HG02610 (cell line): ENCODE results near the gene BRD2.

Experiments used
- ATAC-seq: cut with Tn5 transposase; IDR thresholded peaks from one replicate; pipeline ENCODE4 v1.9.1; 2021; ENCODE audit warnings: mild to moderate bottlenecking, moderate library complexity; ENCODE audit not compliant: unreplicated experiment

BRD2 gene

DNA sequence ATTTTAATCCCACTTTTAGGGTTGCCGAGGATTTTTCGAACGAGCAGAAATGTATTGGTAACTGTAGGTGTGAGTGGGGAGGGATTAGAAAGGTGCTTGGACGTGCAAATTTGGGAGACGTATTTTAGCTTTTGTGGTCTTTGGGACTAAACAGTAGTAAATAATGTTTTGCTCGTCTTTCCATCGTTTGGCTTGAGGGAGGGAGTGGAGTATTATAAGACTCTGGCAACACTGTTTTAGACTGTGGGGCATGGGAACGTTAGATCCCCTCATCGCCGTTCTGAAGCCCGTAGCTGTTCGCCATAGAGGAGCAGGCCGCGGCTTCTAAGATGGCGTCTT lies 2.8 kb downstream of the BRD2 start:
- no peak for ATAC-seq

DNA sequence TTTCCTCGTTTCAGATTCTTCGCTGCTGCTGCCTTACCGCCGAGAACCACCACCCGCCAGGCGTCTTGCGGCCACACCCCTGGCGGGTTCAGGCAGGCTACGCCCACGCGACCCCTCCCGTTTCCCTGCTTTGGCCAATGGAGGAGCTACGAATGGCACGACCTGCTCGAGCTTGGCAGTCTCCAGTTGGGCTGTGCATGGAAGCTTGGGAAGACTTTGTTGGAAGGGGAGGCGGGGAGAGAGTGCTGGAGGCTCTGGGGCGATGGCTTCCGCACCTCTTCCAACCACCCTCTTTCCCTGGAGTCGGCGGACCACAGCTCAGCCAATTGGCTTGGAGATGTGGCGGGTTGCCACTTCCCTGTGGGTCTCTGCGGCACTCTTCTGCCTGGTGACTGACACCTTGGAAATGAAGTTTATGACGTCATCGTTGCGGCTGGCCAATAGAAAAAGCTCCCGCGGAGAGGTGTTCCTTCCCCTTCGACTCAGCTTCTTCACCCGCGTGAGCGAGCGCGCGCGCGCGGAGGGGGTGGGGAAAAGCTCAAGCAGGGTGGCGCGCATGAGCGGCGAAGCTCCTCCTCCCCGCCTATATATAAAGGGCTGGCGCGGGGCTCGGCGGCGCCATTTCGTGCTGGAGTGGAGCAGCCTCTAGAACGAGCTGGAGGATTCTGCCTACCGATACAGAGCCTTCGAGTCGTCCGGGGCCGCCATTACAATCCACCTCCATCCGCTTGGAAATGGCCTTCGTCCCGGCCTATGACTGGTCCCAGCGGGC lies 3.4 kb downstream of the BRD2 start:
- peak; percentile 42 for ATAC-seq

DNA sequence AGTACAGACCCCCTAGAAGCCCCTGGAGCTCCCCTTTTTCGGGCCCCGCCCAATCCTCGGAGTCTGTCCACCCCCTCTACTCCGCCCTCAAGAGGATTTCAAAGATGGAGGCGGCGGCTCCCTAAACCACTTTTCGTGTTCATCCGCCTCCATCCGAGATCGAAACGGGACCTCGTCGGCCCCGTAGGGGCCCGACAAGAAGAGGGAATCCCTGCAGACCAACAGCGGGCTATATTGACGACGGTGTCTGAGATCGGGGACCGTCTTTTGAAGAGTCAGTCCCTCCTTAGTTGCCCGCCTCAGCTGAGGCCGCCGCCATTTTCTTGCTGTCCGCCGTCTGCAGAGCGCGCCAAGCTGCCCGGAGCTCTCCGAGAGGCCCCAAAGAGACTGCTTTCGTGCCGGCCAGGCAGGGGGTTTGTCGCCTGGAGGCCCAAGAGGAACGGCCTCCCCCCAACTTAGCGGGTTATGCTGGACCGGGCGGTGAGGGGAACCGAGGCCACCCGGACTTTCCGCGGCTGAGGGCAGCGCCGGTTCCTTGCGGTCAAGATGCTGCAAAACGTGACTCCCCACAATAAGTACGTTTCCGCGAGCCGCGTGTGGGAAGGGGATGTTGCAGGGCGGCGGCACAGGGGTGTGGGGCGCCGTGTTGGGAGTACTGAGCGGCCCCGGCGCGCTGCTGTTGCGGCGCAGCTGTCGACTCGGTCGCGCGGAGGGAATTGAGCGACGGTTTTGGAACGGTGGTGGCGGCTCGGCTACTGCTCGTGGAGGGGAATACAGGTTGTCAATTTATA lies 4.2 kb downstream of the BRD2 start:
- ATAC-seq: no peak

DNA sequence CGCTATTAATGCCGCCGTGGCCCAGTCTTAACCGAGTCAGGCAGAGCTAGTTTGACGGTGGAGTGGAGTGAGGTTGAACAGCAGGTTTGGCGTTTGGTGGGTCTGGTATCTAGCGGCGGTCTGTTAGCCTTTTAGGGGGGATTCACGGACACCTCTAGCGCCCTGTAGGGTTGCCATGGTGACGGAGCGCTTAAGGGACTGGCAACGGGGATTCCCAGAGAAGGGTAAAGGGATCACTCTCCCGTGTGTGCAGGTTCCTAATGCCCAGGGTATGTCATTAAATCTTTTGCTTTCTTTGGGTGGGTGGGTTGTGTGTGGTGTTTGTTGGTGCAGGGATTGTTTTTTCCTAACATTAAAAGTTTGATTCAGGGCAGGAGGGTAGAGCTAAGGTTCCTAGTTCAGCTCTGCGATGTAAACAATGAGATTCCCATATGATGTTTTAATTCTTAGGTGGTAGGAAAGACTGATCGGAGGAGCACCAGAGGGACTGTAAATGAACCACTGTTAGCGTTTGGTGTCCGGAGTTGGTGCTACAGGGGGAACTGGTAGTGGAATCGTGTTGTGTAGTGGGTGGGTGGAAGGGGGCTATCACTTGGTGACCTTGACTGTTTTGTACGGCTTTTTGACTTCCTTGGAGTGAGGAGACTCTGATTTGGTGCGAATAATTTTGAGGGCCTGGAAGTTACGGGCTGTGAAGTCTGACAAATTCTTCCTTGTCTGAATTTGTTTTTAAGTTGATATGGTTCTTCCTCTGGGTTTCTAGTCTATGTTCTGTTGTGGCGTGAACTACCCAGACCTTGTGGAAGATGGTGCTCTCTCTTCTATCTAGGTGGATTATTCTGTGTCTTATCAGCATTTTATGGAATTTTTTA lies 5.0 kb downstream of the BRD2 start:
- ATAC-seq: no peak

DNA sequence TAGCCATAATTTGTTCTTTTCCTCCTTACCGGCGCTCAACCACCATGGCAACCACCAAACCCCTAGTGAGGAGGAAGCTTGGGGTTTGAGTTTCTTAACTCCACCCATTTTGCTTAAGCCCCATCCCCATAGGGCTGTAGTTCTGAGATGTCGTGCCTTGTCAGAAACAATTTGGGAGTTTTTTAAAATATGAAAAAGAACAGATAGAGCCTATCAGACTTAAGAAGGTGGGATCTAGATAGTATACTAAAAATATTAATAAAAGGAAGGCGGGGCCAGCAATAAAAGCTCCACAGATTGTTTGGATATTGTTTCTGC lies 5.6 kb downstream of the BRD2 start:
- no peak for ATAC-seq

DNA sequence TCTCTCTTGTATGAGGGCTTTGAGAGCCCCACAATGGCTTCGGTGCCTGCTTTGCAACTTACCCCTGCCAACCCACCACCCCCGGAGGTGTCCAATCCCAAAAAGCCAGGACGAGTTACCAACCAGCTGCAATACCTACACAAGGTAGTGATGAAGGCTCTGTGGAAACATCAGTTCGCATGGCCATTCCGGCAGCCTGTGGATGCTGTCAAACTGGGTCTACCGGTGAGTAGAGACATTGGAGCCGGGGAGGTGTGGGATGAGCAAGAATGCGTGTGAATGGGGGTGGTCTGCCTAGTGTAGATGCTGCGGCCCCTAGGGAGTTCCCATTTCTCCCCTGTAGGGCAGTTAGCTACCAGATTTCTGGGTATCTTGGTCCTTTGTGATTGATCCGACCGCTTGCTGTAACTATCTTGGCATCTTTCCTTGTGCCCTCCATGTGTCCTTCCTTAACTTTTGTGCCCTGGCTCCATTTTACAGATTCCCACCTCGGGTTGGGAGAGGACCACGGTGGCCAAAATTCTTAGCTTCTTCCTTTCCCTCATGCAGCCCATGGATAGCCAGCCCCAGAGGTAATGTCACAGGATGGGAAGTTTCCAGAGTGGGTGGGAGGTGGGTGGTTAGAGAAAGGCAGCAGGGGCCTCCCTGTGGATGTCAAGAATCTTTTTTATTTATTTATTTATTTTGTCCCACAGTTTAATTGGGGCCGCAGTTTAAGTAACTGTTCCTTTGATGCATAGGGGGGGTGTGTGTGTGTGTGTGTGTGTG lies 6.3 kb downstream of the BRD2 start:
- no peak for ATAC-seq

DNA sequence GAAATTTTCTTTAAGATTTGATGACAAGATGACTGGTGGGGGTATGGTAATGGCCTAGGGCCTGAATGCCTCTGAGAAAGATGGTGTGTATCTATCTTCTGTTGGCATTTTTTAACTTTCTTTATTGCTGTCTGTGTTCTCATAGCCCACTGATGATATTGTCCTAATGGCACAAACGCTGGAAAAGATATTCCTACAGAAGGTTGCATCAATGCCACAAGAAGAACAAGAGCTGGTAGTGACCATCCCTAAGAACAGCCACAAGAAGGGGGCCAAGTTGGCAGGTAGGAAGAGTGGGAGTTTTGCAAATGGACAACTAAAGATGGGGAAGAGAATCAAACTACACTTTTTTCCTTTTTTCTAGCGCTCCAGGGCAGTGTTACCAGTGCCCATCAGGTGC lies 7.5 kb downstream of the BRD2 start:
- ATAC-seq: no peak

DNA sequence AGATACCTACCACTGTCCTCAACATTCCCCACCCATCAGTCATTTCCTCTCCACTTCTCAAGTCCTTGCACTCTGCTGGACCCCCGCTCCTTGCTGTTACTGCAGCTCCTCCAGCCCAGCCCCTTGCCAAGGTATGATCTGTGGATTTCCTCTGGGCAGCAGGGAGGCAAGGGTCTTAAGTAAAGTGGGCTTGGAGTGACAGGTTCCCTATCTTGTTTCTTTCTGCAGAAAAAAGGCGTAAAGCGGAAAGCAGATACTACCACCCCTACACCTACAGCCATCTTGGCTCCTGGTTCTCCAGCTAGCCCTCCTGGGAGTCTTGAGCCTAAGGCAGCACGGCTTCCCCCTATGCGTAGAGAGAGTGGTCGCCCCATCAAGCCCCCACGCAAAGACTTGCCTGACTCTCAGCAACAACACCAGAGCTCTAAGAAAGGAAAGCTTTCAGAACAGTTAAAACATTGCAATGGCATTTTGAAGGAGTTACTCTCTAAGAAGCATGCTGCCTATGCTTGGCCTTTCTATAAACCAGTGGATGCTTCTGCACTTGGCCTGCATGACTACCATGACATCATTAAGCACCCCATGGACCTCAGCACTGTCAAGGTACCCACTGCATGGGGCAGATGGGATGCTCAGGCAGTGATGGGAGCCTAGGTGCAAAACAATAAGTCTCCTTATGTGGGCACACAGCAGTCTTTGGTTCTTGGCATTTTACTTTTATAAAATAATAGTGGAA lies 8.1 kb downstream of the BRD2 start:
- no peak for ATAC-seq

DNA sequence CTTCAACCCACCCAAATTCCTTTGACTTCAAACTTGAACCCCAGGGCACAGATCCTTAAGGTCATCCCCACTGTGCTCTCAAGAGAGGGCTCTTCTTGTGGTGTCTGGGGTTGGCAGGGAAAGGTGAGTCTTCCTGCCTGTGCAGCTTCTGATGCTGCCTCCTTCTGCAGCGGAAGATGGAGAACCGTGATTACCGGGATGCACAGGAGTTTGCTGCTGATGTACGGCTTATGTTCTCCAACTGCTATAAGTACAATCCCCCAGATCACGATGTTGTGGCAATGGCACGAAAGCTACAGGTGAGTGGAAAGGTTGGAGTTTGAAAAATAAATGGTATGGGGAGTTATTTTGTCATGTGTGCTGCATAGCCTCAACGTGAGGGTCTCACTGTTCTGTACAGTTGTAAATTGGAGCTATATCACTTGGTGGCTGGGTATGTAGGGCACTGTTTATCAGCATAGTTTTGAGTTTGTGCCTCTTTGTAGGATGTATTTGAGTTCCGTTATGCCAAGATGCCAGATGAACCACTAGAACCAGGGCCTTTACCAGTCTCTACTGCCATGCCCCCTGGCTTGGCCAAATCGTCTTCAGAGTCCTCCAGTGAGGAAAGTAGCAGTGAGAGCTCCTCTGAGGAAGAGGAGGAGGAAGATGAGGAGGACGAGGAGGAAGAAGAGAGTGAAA lies 9.0 kb downstream of the BRD2 start:
- ATAC-seq: no peak

DNA sequence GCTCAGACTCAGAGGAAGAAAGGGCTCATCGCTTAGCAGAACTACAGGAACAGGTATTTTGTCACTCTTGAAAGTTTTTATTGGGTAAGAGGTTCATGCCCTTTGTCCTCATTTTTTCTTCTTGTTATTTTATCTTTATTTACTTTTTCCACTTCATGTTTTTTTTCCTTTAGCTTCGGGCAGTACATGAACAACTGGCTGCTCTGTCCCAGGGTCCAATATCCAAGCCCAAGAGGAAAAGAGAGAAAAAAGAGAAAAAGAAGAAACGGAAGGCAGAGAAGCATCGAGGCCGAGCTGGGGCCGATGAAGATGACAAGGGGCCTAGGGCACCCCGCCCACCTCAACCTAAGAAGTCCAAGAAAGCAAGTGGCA lies 9.5 kb downstream of the BRD2 start:
- ATAC-seq: no peak

DNA sequence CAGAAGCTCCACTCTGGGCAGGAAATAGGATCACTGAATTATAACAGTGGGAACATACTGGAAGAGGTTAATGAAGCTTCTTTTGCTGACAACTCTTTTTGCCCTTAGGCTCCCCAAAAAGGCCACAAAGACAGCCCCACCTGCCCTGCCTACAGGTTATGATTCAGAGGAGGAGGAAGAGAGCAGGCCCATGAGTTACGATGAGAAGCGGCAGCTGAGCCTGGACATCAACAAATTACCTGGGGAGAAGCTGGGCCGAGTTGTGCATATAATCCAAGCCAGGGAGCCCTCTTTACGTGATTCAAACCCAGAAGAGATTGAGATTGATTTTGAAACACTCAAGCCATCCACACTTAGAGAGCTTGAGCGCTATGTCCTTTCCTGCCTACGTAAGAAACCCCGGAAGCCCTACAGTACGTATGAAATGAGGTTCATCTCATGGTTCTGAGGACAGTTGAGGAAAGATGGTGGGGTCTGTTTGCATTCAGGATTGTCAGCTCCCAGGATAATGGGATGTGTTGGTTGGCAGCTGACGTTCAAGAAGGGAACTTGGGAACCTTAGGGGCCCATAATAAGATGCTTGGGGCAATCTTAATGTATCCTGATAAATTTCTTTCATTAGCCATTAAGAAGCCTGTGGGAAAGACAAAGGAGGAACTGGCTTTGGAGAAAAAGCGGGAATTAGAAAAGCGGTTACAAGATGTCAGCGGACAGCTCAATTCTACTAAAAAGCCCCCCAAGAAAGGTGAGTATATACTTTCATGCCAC lies 11.5 kb downstream of the BRD2 start:
- ATAC-seq: no peak

DNA sequence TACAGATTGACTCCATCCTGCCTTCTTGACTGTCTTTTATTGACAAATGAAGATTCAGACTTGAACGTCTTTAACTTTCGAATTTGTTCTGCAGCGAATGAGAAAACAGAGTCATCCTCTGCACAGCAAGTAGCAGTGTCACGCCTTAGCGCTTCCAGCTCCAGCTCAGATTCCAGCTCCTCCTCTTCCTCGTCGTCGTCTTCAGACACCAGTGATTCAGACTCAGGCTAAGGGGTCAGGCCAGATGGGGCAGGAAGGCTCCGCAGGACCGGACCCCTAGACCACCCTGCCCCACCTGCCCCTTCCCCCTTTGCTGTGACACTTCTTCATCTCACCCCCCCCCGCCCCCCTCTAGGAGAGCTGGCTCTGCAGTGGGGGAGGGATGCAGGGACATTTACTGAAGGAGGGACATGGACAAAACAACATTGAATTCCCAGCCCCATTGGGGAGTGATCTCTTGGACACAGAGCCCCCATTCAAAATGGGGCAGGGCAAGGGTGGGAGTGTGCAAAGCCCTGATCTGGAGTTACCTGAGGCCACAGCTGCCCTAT lies 12.2 kb downstream of the BRD2 start:
- no peak for ATAC-seq

DNA sequence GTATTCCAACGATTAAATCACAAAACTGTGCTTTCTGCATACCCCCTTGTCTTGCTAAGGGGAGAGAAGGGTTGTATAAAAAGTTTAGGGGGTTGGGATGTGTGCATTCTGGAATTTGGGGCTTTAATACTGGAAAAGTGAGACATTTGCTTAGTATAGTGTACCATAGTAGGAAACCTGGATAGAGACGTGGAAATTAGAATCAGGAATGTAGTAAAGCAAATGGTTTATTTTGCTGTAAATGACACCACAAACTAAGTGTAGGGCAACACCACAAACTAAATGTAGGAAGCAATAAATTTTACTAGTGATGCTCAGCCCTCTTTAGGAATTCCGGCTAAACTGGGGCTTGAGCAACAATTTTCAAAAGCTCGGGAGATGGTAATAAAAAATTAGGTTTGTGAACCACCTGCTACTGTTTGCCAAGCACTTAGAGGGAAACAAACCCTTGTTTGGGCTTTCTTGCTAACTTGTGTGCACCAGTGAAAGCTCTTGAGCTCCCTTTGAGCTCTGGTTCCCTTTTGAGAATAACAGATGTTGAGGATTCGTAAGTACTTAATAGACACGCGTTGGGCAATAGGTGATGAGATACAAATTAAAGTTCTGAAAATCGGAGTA lies 13.8 kb downstream of the BRD2 start:
- ATAC-seq: no peak

DNA sequence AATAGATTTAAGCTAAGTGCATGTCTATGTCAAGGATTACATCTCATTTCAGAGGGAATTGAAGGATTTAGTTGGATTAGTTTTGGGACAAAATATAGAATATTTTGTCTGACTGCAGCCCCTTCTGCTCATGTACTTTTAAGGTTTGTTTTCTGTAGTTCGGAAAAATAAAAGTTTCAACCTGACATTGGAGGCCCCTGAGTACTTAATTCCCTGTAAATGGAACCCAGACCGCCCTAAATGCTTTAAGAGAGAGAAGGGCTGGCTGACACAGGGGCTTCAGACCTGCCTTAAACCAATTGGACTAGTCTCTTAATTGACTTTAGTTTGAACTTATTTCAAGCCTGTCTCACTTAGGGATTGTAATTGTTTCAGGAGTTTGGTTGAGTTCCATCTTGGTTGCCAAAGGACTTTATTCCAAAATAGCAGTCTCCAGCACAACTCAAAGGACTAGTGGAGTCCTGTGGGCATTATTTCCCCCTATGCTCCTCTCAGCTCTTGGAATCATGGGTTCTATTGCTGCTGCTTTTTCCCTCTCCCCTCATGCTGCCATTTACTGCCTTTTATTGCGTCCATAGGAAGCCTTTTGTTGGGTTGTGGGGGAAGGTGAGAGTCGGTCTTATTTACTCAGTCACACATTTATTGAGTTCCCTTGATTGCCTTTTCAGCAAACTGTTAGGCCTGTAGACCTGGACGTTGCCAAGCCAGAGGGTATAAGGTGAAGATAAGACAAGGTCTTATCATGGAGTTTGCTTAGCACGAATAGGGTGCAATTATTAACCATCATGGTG lies 14.5 kb downstream of the BRD2 start:
- ATAC-seq: no peak

DNA sequence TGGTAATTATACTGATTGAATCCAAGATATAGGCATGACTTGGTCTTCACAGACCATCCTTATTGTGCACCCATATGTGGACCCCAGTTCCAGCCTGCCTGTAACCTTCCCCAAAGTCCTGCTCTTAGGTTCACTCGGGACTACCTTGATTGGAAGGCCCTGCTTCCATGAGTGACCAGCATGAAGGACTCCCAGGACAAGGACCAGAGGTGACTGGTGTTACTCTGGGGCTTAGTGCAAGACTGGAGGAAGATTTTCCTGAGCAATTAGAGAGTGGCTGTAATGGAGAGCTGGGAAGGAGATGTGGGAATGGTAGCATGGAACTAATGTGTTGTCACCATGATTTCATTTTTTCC lies 15.1 kb downstream of the BRD2 start:
- ATAC-seq: no peak

DNA sequence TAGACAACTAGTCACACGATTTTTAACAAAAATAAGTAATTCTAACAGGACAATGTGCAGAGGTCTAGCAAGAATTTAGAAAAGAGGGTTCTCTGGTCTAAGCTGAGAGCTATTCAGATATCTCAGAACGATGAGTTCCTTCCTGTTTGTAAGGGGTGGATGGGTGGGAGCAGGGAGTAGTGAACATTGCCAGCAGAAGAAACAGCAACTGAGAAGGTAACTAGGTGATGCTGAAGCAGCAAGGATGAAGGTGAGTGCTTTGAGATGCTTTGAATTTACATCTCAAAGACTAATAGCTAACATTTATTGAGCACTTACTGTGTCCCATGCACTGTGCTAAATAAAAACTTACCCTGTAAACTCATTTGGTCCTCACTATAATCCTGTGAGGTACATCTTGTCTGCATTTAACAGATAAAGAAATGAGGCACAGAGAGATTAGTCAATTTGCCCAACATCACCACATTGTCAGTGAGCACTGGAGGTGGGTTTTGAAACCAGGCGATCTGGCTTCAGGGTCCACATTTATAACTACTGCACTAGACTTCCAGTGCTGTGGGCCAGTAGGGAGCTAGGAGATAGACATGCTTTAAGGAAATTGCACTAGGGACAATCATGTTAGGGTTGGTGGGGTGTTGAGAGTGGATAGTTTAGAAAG lies 15.7 kb downstream of the BRD2 start:
- no peak for ATAC-seq
